Activated CD4-positive, alpha-beta T cell treated with anti-CD3 and anti-CD28 coated beads, Interleukin-2, amount 50 U/mL, for 48 hours (primary cell): Measurements from ENCODE around the gene ADAMTS17.

Experiments used
- DNase-seq, 2 experiments: peaks; one replicate each; pipeline ENCODE4 v3.0.0-alpha.2; 2020

Gene ADAMTS17

GRCh38 chr15:100308608-100309007, 33.2 kb downstream of the ADAMTS17 start:
- no peak for DNase-seq

- no peak for DNase-seq
Measured at GRCh38 chr15:100308213-100308600, 33.6 kb downstream of the ADAMTS17 start.

- no peak for DNase-seq
Measured at GRCh38 chr15:100307241-100308212, 34.2 kb downstream of the ADAMTS17 start.

GRCh38 chr15:100306098-100306497, 35.7 kb downstream of the ADAMTS17 start:
- no peak for DNase-seq

DNA sequence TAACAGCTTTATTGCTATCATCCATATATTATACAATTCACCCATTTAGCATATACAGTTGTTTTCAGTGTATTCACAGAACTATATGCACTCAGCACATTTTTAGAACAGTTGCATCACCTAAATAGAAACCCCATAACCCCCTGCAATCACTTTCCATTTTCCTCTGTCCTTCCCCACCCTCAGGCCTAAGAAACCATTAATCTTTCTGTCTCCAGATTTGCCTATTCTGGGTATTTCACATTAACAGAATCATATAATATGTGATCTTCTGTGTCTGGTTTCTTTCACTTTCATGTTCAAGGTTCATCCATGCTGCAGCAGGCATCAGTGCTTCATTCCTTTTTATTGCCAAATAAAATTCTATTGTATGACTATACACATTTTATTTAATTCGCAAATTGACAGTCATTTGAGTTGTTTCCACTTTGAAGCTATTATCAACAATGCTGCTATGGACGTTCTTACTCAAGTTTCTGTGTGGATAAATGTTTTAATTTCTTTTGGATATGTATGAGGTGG, 39.8 kb downstream of the ADAMTS17 start:
- DNase-seq = no peak

GRCh38 chr15:100298257-100298656, 43.5 kb downstream of the ADAMTS17 start:
- no peak for DNase-seq

DNA sequence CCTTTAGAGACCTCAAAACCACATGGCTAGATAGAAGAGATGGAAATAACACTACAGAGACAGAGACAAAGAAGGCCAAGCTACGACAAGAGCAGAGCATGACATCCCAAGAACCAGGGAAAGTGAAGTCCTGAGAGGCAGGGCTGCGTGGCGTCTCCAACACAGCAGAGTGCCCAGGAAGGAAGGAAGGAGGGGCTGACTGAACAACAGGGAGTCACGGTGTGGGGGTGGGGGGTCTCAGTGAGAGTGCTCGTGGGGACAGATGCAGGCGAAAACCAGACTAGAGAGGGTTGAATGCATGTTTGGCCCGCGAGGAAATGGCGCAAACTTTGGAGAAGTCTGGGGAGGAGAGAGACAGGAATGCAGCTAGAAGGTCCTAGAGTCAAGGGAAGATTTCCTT, 44.0 kb downstream of the ADAMTS17 start:
- DNase-seq = no peak

DNA sequence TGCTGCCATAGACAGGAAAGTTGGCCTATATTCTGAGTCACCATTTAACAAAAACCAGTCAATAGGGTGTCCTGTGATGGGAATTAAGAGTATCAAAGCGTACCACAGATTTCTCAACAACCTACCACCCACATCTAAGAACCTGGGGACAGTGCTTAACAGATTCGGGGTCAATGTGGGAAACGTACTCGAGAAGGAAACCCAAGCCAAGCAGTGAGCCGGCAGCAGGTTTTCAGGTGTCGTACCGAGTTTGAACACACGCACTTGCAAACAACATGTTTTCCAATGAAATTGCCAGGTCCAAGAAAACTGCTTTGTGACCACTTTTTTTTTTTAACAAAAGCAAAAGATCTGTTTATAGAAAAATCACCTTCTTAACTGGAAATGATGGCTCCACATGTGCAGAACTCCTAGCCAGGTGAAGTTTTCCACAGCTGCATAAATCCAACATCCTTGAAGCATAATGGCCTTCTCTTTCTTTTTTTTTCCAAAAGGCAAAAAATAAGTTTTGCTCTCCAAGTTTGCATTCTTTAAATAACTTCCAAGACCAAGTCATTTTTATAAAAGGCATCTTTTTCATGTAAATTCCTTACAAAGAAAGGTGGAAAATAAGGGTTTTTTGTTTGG, 45.7 kb downstream of the ADAMTS17 start:
- no peak for DNase-seq

- DNase-seq = no peak
Measured at GRCh38 chr15:100292010-100292409, 49.8 kb downstream of the ADAMTS17 start.

DNA sequence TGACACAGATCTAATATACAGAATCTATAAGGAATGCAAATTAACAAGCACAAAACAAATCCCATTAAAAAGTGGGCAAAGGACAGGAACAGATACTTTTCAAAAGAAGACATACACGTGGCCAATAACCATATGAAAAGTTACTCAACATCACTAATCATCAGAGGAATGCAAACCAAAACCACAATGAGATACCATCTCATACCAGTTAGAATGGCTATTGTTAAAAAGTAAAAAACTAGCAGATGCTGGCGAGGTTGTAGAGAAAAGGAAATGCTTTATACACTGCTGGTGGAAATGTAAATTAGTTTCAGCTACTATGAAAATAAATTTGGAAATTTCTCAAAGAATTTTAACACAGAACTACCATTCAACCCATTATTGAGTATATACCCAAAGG, 50.7 kb downstream of the ADAMTS17 start:
- DNase-seq = no peak

GRCh38 chr15:100285641-100286295, 56.0 kb downstream of the ADAMTS17 start:
- DNase-seq = no peak

DNA sequence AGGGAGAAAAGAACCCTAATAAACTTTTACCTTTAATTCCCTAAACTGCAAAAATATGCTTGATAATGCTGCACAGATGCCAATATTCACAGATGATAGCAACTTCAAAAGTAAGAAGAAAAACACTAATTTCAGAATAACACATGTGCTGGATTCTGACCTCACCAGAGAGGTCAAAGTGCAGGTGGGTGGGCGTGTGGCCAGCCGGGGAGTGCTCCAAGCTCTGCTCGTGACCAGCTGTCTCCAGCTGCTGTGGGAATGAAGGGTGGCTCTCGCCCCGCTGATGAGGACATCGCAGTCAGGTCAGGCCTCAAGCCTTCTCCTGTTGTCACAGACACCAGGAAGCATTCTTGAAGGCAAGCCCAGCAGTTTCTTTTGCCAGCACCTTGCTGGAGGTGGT, 57.1 kb downstream of the ADAMTS17 start:
- DNase-seq = no peak

DNA sequence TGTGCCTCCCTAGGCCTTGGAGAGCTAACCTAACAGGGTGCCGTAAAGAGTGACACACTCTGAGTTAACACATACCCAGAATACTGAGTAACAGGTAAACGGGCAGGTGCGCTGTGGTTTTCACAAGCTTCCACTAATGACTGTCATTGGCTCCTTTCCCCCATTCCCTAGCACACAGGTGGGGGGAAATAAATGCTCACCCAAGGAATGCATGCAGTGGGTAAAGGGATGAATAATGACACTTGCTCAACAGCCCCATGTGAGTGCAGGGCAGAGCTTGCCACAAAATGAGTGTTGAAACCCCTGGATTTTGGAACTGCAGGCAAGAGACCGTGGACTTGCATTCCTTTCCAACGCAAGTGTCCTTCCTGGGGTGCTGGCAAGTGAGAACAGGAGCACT, 57.6 kb downstream of the ADAMTS17 start:
- DNase-seq = no peak

DNA sequence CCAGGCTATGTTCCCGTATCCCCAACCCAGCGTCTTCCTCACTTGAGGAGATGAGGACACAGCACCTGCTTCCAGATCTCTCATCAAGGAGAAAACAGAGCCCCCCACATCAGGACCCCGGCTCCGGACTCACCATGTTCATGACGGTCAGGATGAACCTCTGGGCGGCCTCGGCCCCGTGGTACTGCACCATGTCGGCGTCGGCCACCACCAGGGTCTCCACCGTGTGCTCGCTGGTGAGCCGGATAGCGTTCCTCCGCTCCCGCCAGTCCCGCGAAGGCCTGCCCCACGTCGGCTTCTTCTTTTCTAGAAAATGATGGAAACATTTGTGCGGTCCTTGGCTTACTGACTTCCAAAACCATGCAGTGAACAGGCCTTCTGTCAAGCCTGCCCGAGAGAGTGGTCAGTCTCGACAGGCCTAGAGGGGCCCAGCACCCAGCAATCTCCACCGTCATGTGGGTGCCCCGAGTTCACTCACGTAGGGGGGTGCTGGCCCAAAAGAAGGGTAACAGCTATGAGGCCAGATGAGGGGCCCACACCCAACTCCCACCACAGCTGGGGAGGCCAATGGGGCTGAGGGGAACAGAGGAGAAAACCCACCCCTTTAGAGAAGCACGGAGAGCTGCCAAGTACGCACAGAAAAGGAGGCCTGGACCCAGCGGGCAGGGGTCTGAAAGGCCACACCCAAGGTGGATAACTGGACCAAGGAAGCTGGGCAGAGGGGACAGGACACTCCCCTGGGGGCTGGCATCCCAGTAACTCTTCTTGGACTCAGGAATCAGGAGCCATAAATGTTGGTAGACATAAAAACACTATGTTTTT, 60.5 kb downstream of the ADAMTS17 start:
- DNase-seq = no peak

DNA sequence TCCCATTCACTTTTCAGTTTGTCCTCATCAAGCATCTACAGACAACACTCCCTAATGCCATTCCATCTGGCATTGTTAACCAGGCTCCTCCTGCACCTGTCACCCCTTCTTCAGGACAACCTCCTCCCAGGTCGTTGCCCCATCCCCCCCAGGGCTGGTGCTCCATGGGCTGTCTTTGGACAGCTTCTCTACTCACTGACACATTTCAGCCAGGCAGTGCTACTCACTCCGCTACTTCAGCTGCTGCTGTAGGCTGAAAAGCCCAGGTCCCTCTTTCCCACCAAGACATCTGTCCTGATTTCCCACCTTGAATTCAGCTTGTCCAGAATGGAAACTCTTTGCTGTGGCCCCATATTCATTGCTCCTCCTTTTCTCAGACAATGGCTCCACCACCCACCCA, 61.9 kb downstream of the ADAMTS17 start:
- no peak for DNase-seq

DNA sequence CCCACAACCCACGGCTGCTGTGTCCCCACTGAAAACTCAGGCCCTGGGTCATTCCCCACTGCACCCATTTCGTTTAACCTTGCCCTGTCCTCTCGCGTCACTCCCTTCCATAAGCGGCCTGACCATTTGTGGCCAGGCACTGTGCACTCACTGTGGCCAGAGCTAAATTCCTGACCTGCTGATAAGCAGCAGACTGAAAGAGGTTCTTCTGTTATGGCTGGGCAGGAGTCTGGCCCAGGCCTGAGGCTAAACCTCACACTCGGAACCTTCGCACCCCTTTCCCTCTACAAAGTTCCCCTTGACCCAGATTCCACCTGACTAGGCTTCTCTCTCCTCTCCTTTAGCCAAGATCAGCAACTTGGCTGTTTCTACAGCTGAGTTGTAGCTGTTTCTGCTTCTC, 62.3 kb downstream of the ADAMTS17 start:
- no peak for DNase-seq

DNA sequence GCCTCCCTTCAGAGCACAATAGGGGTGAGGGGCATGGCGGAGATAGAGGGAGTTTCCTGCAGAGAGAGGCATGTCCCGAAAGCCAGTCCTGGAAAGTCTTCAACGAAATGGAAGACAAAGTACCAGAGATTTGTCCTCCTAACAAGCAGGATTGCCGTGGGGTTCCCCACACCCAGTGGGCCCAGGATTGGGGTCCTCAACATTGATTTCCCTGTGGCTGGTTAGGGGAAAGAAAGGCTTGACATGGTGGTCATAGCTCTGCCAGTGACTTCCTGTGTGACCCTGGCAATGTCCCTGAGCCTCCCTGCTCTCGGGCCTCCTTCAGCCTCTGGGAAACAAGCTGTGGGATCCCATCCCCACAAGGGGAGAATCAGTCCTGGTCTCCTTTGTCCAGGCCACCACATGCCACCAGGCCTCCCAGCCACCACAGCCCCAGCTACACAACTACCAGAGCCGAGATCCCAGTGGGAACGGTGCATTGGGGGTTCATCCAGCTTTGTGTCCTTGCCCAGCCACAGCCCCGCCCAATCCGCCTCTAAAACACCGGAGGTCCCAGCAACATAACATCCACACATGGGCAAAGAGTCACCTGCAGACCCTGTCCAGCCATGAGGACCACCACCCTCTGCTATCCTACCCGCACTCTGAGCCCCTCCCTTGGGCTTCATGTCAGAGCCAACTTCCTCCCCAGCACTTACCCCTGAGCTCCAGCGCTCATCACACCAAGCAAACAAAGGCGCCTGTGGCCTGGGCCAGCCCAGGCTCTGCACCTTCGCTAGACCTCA, 63.0 kb downstream of the ADAMTS17 start:
- DNase-seq = no peak

GRCh38 chr15:100277087-100277855, 64.5 kb downstream of the ADAMTS17 start:
- DNase-seq = no peak

DNA sequence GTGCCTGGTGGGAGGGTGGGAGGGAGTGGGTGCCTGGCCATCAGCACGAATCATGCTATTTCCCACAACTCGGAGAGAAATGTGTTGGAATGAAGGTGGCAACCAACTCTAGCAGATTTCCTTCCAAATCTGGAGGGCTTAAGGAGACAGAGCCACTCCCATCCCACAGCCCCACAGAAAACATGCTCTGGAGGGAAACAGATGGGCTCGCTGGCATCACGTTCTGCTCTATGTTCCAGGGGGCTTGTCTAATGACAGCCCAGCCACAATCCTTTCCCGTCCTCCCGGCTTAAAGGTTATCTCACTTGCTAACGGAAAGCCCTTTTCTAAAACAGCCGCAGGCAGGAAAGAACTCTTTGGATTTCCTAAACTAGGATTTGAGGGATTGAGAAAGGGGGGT, 65.3 kb downstream of the ADAMTS17 start:
- DNase-seq = no peak

DNA sequence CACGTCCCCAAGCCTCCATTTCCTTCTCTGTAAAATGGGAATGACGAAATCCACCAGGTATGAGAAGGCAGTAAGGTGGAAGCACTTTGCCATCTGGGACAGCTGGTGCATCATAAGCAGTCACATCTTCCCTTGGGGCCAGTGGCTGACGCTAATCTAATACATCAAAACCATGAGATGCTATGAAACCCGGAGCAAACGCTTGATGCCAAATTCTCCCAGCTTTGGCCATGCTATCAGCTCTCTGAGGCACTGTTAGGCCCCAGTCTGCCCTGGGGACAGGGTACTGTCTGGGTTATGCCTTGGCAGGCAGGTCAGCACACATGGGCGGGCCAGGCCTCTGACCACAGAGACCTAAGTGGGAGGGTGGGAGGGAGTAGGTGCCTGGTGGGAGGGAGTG, 66.1 kb downstream of the ADAMTS17 start:
- DNase-seq = no peak

DNA sequence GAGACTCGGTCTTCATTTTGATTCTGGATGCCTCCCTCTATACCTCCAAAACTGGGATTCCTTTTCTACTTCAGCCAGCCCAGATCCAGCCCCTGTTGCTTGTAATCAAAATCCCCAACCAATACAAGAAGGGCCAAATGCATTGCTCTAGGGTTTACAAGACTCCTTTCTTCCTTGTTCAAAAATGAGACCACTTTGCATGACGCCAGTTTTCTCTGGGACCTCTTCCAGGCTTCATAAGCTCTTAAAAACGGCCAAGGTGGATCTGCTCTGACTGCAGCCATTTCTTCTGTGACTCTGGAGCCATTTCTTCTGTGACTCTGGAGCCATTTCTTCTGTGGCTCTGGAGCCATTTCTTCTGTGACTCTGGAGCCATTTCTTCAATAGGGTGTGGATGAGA, 71.9 kb downstream of the ADAMTS17 start:
- DNase-seq = no peak
